Measurements from ENCODE around the gene INO80.

INO80 gene

GRCh38 chr15:40929660-40930429, 186.2 kb downstream of the INO80 start:
- H3K4me3 ChIP-seq (ENCODE audit: low read depth, low read length), result no peak overlapping the region
- TF ChIP-seq CTCF (IDR thresholded peaks at IDR 0.05; ENCODE audit: borderline replicate concordance, insufficient read depth, low read depth, low read length), result no peak

Measured in GM12875 (cell line).